Ishikawa (cell line): ENCODE data around the gene WWOX.

Experiments
- CEBPB ChIP-seq: IDR thresholded peaks from 2 replicates; pipeline ENCODE4 v1.6.1; 2012
- CREB1 ChIP-seq: IDR thresholded peaks from 2 replicates; pipeline ENCODE4 v1.6.1; 2012; ENCODE audit warnings: low read depth
- EGR1 ChIP-seq: IDR thresholded peaks from 2 replicates; pipeline ENCODE4 v1.6.1; 2012
- EP300 ChIP-seq: IDR thresholded peaks from 2 replicates; pipeline ENCODE4 v1.6.1; 2012; ENCODE audit warnings: borderline replicate concordance
- FOXM1 ChIP-seq: IDR thresholded peaks from 2 replicates; pipeline ENCODE4 v1.6.1; 2012; ENCODE audit warnings: low read depth, borderline replicate concordance
- NFIC ChIP-seq: IDR thresholded peaks from 2 replicates; pipeline ENCODE4 v1.6.1; 2012
- RAD21 ChIP-seq: IDR thresholded peaks from 2 replicates; pipeline ENCODE4 v1.6.1; 2012; ENCODE audit warnings: low read depth
- TAF1 ChIP-seq: IDR thresholded peaks from 2 replicates; pipeline ENCODE4 v1.6.1; 2012; ENCODE audit warnings: low read depth, mild to moderate bottlenecking
- TCF12 ChIP-seq: IDR thresholded peaks from 2 replicates; pipeline ENCODE4 v1.6.1; 2012; ENCODE audit warnings: low read depth
- TEAD4 ChIP-seq: IDR thresholded peaks from 2 replicates; pipeline ENCODE4 v1.6.1; 2012
- YY1 ChIP-seq: IDR thresholded peaks from 2 replicates; pipeline ENCODE4 v1.6.1; 2012; ENCODE audit warnings: low read depth
- ZBTB7A ChIP-seq: IDR thresholded peaks from 2 replicates; pipeline ENCODE4 v1.6.1; 2012; ENCODE audit warnings: low read depth
- TF ChIP-seq, protein P1 (sequence below): IDR thresholded peaks from 2 replicates; pipeline ENCODE4 v1.6.1; 2012; ENCODE audit warnings: low read depth, mild to moderate bottlenecking
- TF ChIP-seq, protein P2 (sequence below): IDR thresholded peaks from 2 replicates; pipeline ENCODE4 v1.6.1; 2012
- TF ChIP-seq, protein P3 (sequence below): IDR thresholded peaks from 2 replicates; pipeline ENCODE4 v1.6.1; 2012

WWOX gene

DNA sequence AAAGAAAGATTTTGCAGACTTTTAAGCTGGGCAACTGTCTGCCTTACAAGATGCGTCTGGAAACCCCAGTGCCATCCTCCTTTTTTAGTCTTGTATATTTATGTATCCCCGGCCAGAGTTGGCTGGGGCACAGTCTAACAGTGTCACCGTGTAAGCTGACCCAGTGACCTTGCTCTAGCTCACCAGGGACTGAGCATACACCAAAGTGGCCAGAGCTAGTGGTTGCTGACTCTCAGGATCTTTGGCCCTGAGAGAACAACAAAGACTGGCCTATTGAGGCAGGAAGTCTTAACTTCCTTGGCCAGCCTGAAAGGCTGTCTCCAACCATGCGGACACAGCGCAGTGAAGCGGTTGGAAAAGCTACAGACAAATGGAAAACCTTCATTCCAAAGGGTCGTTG is 745.2 kb downstream of the WWOX start:
- TF ChIP-seq RAD21 (no peak), FOXM1 (no peak), TCF12 (no peak), NFIC (no peak)

DNA sequence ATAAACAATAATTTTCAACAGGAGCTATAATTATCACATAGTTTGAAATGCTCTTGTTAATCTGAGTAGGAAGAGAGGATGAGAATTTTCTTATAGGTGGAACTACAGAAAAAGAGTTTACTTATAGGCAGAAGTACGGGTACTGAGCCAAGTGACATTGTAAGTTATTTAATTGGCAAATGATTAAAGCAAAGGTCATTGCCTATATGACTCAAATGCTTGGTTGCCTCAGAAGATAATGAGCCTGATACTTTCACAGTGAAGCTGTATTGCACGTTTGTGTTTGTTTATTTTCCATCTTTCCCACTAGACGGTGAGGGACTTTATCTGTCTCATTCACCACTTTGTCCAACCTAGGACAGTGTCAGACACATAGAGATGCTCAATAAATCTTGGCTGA is 751.8 kb downstream of the WWOX start:
- TF ChIP-seq NFIC (no peak), TCF12 (no peak), RAD21 (no peak), CREB1 (no peak), CEBPB (no peak), TEAD4 (no peak), ZBTB7A (no peak), TAF1 (no peak), EP300 (no peak), EGR1 (no peak), FOXM1 (no peak), YY1 (no peak)
- TF ChIP-seq, protein P1, sequence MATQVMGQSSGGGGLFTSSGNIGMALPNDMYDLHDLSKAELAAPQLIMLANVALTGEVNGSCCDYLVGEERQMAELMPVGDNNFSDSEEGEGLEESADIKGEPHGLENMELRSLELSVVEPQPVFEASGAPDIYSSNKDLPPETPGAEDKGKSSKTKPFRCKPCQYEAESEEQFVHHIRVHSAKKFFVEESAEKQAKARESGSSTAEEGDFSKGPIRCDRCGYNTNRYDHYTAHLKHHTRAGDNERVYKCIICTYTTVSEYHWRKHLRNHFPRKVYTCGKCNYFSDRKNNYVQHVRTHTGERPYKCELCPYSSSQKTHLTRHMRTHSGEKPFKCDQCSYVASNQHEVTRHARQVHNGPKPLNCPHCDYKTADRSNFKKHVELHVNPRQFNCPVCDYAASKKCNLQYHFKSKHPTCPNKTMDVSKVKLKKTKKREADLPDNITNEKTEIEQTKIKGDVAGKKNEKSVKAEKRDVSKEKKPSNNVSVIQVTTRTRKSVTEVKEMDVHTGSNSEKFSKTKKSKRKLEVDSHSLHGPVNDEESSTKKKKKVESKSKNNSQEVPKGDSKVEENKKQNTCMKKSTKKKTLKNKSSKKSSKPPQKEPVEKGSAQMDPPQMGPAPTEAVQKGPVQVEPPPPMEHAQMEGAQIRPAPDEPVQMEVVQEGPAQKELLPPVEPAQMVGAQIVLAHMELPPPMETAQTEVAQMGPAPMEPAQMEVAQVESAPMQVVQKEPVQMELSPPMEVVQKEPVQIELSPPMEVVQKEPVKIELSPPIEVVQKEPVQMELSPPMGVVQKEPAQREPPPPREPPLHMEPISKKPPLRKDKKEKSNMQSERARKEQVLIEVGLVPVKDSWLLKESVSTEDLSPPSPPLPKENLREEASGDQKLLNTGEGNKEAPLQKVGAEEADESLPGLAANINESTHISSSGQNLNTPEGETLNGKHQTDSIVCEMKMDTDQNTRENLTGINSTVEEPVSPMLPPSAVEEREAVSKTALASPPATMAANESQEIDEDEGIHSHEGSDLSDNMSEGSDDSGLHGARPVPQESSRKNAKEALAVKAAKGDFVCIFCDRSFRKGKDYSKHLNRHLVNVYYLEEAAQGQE, result no peak
- TF ChIP-seq, protein P2, sequence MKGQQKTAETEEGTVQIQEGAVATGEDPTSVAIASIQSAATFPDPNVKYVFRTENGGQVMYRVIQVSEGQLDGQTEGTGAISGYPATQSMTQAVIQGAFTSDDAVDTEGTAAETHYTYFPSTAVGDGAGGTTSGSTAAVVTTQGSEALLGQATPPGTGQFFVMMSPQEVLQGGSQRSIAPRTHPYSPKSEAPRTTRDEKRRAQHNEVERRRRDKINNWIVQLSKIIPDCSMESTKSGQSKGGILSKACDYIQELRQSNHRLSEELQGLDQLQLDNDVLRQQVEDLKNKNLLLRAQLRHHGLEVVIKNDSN, result no peak
- TF ChIP-seq, protein P3, sequence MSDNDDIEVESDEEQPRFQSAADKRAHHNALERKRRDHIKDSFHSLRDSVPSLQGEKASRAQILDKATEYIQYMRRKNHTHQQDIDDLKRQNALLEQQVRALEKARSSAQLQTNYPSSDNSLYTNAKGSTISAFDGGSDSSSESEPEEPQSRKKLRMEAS, result no peak

DNA sequence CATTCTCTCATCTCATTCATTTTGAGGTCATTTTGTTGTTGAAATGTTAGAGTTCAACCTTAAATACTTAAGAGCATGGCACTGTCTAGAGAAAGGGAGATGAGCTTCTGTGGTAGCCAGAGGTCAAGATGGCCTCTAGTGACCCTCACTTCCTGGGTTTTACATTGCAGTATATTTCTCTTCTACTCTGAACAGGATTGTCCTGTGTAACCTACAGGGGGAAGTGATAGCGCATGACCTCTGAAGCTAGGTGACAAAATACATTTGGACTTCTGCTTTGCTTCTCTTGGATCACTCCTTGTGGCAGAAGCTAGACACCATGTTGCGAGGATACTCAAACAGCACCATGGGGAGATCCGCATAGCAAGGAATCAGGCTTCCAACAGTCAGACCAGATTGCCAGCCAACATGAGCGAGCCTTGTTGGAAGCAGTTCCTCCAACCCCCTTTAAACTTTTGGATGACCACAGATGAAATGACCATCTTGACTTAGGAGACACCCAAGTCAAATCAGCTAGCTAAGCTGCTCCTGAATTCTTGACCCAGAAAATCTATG is 752.7 kb downstream of the WWOX start:
- no peak for TF ChIP-seq FOXM1
- no peak for TF ChIP-seq RAD21
- no peak for TF ChIP-seq EP300
- no peak for TF ChIP-seq TAF1

DNA sequence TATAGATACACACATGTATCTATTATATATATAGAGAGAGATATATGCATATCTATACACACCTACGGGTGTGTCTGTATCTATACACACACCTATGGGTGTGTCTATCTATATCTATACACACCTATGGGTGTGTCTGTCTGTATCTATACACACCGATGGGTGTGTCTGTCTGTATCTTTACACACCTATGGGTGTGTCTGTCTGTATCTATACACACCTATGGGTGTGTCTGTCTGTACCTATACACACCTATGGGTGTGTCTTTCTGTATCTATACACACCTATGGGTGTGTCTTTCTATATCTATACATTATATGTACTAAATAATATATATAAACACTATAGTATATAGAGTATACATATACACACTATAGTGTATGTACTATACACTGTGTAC is 762.6 kb downstream of the WWOX start:
- TF ChIP-seq RAD21 (no peak), EP300 (no peak), EGR1 (no peak), CEBPB (no peak), ZBTB7A (no peak), TAF1 (no peak), FOXM1 (no peak), TEAD4 (no peak), CREB1 (no peak), NFIC (no peak), TCF12 (no peak), YY1 (no peak)
- TF ChIP-seq, protein P3, result no peak
- TF ChIP-seq, protein P1, result no peak
- TF ChIP-seq, protein P2, result no peak

DNA sequence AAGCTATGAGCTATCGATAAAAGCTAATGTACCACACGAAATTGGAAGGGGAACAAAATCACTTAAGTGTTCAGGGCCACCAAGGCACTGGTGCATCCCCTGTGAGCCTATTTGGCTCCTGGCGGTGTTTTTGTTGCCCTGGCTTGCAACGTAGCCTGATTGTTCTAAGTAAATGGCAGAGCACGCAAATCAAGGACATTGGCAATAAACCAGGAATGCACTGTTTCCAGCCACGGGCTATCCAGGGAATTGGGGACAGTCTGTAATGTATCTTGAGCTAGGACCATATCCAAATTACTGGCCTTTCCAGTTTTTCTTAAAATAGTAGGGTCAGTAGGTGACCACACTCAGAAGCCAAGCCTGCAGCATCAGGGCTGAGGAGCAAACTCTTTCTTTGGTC is 767.1 kb downstream of the WWOX start:
- no peak for TF ChIP-seq CREB1
- TF ChIP-seq TEAD4, result no peak
- TF ChIP-seq ZBTB7A, result no peak
- no peak for TF ChIP-seq FOXM1
- no peak for TF ChIP-seq EP300
- no peak for TF ChIP-seq TCF12
- no peak for TF ChIP-seq EGR1
- TF ChIP-seq YY1, result no peak
- TF ChIP-seq, protein P1, result no peak
- no peak for TF ChIP-seq NFIC
- TF ChIP-seq, protein P2, result no peak
- TF ChIP-seq CEBPB, result no peak
- TF ChIP-seq, protein P3, result no peak
